GM21529 (cell line): ENCODE measurements around the gene PGR.

Experiments used
- ATAC-seq: cut with Tn5 transposase; IDR thresholded peaks from one replicate; pipeline ENCODE4 v1.9.1; 2021; ENCODE audit not compliant: unreplicated experiment

Gene PGR

GRCh38 chr11:101129203-101129943, at the start of gene PGR:
PGR (minus strand) TSS chr11:101129813; CDS start chr11:101129070, 743 bp downstream.
- ATAC-seq = no peak

- ATAC-seq = no peak
These were observed 46.8 kb upstream of the PGR start for GRCh38 chr11:101176381-101176780.

- no peak for ATAC-seq
These were observed 40.3 kb upstream of the PGR start for GRCh38 chr11:101169944-101170343.

GRCh38 chr11:101166038-101166437, 36.4 kb upstream of the PGR start:
- no peak for ATAC-seq

GRCh38 chr11:101158119-101158518, 28.5 kb upstream of the PGR start:
- ATAC-seq = no peak

- ATAC-seq = no peak
These were observed 8.8 kb upstream of the PGR start for GRCh38 chr11:101138245-101138930.

GRCh38 chr11:101133190-101133589, 3.6 kb upstream of the PGR start:
- no peak for ATAC-seq

- ATAC-seq = no peak
These were observed 926 bp downstream of the PGR start for GRCh38 chr11:101128571-101129202.

- no peak for ATAC-seq
These were observed 1.7 kb downstream of the PGR start for GRCh38 chr11:101127699-101128570.

- no peak for ATAC-seq
These were observed 2.4 kb downstream of the PGR start for GRCh38 chr11:101127197-101127698.

- no peak for ATAC-seq
These were observed 2.9 kb downstream of the PGR start for GRCh38 chr11:101126551-101127196.

GRCh38 chr11:101115671-101116160, 13.9 kb downstream of the PGR start:
- ATAC-seq = no peak

GRCh38 chr11:101113540-101113939, 16.1 kb downstream of the PGR start:
- no peak for ATAC-seq

- no peak for ATAC-seq
These were observed 24.9 kb downstream of the PGR start for GRCh38 chr11:101104716-101105115.

GRCh38 chr11:101103433-101103832, 26.2 kb downstream of the PGR start:
- no peak for ATAC-seq

- no peak for ATAC-seq
These were observed 29.0 kb downstream of the PGR start for GRCh38 chr11:101100601-101101000.

- ATAC-seq = no peak
These were observed 33.4 kb downstream of the PGR start for GRCh38 chr11:101096036-101096704.

GRCh38 chr11:101091781-101092180, 37.8 kb downstream of the PGR start:
- no peak for ATAC-seq

- no peak for ATAC-seq
These were observed 38.8 kb downstream of the PGR start for GRCh38 chr11:101090679-101091270.
